Activated CD8-positive, alpha-beta T cell treated with anti-CD3 and anti-CD28 coated beads for 36 hours (primary cell): ENCODE measurements around the gene DUSP18. TPM values are rescaled to one million over a fixed set of nuclear protein-coding genes. Genes with fewer than 3 reads are reported as not detected.

Source experiments
- ATAC-seq: fragments of 200-7000 bp; cut with Tn5 transposase; one replicate; pipeline ENCODE4 v1.10.0; 2021; ENCODE audit warnings: mild to moderate bottlenecking, moderate library complexity
- CTCF ChIA-PET: fragments of 350-600 bp; sonication (Branson Sonifier 250); formaldehyde crosslinking; loops from one replicate; lab custom pipeline; 2021; ENCODE audit warnings: antibody characterized with exemption; lab: Charles Lee
- POLR2A ChIA-PET: fragments of 350-600 bp; sonication (Branson Sonifier 250); formaldehyde crosslinking; loops from one replicate; lab custom pipeline; 2021; ENCODE audit warnings: antibody characterized with exemption; lab: Charles Lee
- DNase-seq: peaks from one replicate; pipeline ENCODE4 v3.0.0-alpha.2; 2020
- H3K27ac Mint-ChIP-seq: one replicate; pipeline ENCODE4 v1.8.0; 2021; ENCODE audit warnings: mild to moderate bottlenecking, mixed read lengths
- H3K27me3 Mint-ChIP-seq: one replicate; pipeline ENCODE4 v1.8.0; 2021; ENCODE audit warnings: mixed read lengths
- H3K36me3 Mint-ChIP-seq: one replicate; pipeline ENCODE4 v1.8.0; 2021; ENCODE audit warnings: low read depth, mixed read lengths
- H3K4me1 Mint-ChIP-seq: one replicate; pipeline ENCODE4 v1.8.0; 2021; ENCODE audit warnings: low read depth, mixed read lengths
- H3K4me3 Mint-ChIP-seq: one replicate; pipeline ENCODE4 v1.8.0; 2021; ENCODE audit warnings: mild to moderate bottlenecking, moderate library complexity, mixed read lengths
- H3K9me3 Mint-ChIP-seq: one replicate; pipeline ENCODE4 v1.8.0; 2021; ENCODE audit warnings: mixed read lengths
- CTCF ChIP-seq: fragments of 200-600 bp; IDR thresholded peaks from one replicate; pipeline ENCODE4 v1.8.0; 2022; ENCODE audit warnings: antibody characterized with exemption, mild to moderate bottlenecking
- intact Hi-C: fragments of 100-400 bp; cut with micrococcal nuclease; formaldehyde crosslinking; loops from one replicate; pipeline ENCODE4 v1.10.0; 2022
- total RNA-seq, 2 experiments: library from RNA; stranded (reverse); gene quantifications; one replicate each; pipeline ENCODE4 v1.2.3, GENCODE V29; 2021

The DUSP18 gene
- total RNA-seq, 2 experiments from 2014 or later: 4.1 to 4.4 TPM

DNA sequence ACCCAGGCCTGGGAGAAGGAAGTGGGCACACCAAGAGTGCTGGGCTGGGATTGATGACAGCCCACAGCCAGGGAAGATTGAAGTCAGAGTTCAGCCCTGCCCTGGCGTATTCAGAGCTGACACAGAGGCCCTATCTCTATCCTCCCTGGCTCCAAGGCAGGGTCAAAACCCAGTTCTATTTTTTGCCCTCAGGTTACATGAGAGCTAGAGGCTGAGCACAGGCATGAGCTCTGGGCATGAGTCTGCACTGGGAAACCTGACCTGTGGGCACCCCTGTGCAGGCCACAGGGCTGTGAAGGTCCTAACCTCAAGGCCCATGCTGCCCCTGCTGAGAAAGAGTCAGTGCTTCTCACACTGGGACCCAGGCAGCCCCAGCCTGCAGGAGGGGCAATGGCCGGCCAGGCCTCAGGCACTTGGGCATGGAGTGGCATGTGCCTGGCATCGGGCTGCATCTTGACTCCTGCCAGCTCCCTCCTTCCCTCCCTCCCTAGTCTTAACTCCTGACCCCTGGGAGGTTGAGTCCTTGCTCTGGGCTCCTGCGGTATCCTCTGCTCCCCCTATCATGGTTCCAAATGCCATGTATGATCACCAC is 26.7 kb downstream of the DUSP18 start:
- TF ChIP-seq CTCF: no peak
- ChIA-PET POLR2A (interaction anchor here (0.9 kb wide), 1 partner anchor 11 kb away, joined by 3 read pairs; no protein-coding TSS in a partner anchor), CTCF (interaction anchor here (1.6 kb wide), 1 partner anchor 9 kb away, joined by 6 read pairs; no protein-coding TSS in a partner anchor)
- Mint-ChIP-seq H3K4me3 (no peak overlapping the region), H3K9me3 (no peaks in the 10 kb centered on the region), H3K4me1 (peaks cover 33% of the 10 kb centered on the region), H3K36me3 (peaks cover 3% of the 10 kb centered on the region), H3K27me3 (no peaks in the 10 kb centered on the region), H3K27ac (no peak overlapping the region)
- no peak for ATAC-seq
- intact Hi-C loops: no loop called here
- no peak for DNase-seq

- Mint-ChIP-seq H3K27ac (no peak overlapping the region), H3K9me3 (no peaks in the 10 kb centered on the region), H3K4me1 (peaks cover 34% of the 10 kb centered on the region), H3K36me3 (peaks cover 3% of the 10 kb centered on the region), H3K27me3 (no peaks in the 10 kb centered on the region), H3K4me3 (no peak overlapping the region)
- CTCF ChIA-PET: interaction anchor here (1.6 kb wide), 1 partner anchor 10 kb away, joined by 6 read pairs; no protein-coding TSS in a partner anchor
- intact Hi-C loops: no loop called here
- DNase-seq: no peak
- ATAC-seq: no peak
- no peak for TF ChIP-seq CTCF
- POLR2A ChIA-PET: no interaction called here
Measured at GRCh38 chr22:30640361-30640760, 27.3 kb downstream of the DUSP18 start.

DNA sequence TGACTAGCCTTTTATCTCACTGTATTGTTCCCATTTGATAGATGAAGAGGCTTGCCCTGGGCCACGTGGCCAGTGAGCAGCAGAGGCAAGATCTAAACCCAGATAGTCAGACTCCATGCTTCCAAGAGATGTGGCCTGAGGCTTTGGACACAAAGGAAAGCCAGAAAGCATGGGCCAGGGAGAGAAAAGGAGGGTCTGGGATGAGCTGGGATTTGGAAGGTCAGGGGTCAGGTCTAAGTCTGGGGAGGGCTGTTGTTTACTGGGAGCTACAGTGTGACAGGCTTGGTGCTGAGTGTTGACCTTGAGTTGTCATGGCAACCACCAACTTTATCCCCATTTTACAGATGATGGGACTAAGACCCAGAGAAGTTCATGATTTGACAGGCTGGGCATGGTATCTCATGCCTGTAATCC is 30.0 kb downstream of the DUSP18 start:
- ChIA-PET CTCF (interaction anchor here (1.1 to 2.0 kb wide), 2 partner anchors 12 to 117 kb away, joined by 4 to 6 read pairs; no protein-coding TSS in a partner anchor), POLR2A (interaction anchor here (0.9 kb wide), 1 partner anchor 284 kb away, joined by 3 read pairs; no protein-coding TSS in a partner anchor)
- Mint-ChIP-seq H3K4me1 (peaks cover 21% of the 10 kb centered on the region), H3K27me3 (no peaks in the 10 kb centered on the region), H3K4me3 (peak overlapping the region; percentile 78), H3K36me3 (peaks cover 3% of the 10 kb centered on the region), H3K27ac (no peak overlapping the region), H3K9me3 (no peaks in the 10 kb centered on the region)
- no peak for TF ChIP-seq CTCF
- DNase-seq (no peak), ATAC-seq (no peak)
- intact Hi-C loops: no loop called here

GRCh38 chr22:30636226-30637077 is 31.2 kb downstream of the DUSP18 start:
- TF ChIP-seq CTCF: no peak
- intact Hi-C loops: no loop called here
- Mint-ChIP-seq H3K27me3 (no peaks in the 10 kb centered on the region), H3K4me3 (peak overlapping the region; percentile 78), H3K36me3 (peaks cover 3% of the 10 kb centered on the region), H3K4me1 (peaks cover 21% of the 10 kb centered on the region), H3K27ac (peak overlapping the region; percentile 78), H3K9me3 (no peaks in the 10 kb centered on the region)
- ATAC-seq: no peak
- CTCF ChIA-PET: interaction anchor here (0.5 to 4.7 kb wide), 11 partner anchors 7 to 284 kb away, joined by 3 to 105 read pairs (median 19); partner anchors contain the start of genes DUSP18 and TCN2
- POLR2A ChIA-PET: interaction anchor here (0.8 to 2.6 kb wide), 7 partner anchors 9 to 118 kb away, joined by 3 to 19 read pairs (median 4); partner anchors contain the start of gene TCN2
- DNase-seq: peak; percentile 31
